ENCODE data around the gene RHBDD3. TPM values are rescaled to one million over a fixed set of nuclear protein-coding genes. Genes with fewer than 3 reads are reported as not detected.

Gene RHBDD3
- total RNA-seq, 4 donors from 2014 or later: 7.3 to 32.0 (median 14.2) TPM

GRCh38 chr22:29216011-29216872 lies 51.5 kb downstream of the RHBDD3 start:
- TF ChIP-seq CTCF (IDR thresholded peaks at IDR 0.05; ENCODE audit: low read depth): no peak

GRCh38 chr22:29215012-29215860 lies 52.5 kb downstream of the RHBDD3 start:
- no peak for TF ChIP-seq CTCF (IDR thresholded peaks at IDR 0.05; ENCODE audit: low read depth)

DNA sequence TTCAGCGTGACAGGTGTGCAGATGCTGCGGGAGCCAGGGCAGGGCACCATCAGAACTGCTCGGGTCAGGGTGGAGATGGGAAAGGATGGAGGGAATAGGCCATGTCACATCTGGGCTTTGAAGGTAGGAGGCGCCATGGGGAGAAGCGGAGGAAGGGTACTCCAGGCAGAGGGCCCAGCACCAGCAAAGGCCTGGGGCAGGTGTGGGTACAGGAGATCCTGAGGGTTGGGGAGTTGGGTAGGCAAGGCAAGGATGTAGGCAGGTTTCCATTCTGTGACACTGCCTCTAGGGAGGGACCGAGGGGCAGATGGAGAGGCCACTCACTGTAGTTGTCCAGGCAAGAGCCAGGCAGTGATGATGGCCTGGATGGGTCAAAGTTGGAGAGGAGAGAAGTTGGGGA lies 53.5 kb downstream of the RHBDD3 start:
- no peak for TF ChIP-seq CTCF (IDR thresholded peaks at IDR 0.05; ENCODE audit: low read depth)

DNA sequence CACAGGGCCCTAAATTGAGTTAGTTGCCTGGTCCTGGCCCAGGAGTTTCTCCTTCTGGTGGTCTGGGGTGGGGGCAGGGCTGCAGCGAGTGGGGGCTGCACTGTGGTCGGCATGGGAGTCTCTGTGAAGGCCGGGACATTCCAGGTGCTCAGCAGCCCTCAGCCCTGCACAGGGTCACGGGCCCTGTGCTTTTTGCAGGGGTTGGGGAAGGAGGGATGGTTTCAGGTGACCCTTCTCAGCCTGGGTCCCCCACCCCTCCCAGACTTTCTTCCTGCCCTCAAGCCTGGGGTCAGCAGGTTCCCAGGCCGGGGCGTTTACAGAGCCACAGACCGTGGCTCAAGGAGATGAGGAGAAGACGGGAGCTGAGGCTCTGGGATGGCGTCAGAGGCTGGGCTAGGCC lies 54.3 kb downstream of the RHBDD3 start:
- no peak for TF ChIP-seq CTCF (IDR thresholded peaks at IDR 0.05; ENCODE audit: low read depth)

- TF ChIP-seq CTCF (IDR thresholded peaks at IDR 0.05; ENCODE audit: low read depth): no peak
Measured at GRCh38 chr22:29212743-29213142, 55.0 kb downstream of the RHBDD3 start.

GRCh38 chr22:29211466-29211865 lies 56.3 kb downstream of the RHBDD3 start:
- no peak for TF ChIP-seq CTCF (IDR thresholded peaks at IDR 0.05; ENCODE audit: low read depth)

- no peak for TF ChIP-seq CTCF (IDR thresholded peaks at IDR 0.05; ENCODE audit: low read depth)
Measured at GRCh38 chr22:29211066-29211465, 56.7 kb downstream of the RHBDD3 start.

Measured in subcutaneous adipose tissue (tissue), 4 donors.